Tibial nerve (tissue), 4 donors: ENCODE measurements around the gene ZFAND2A. TPM values are rescaled to one million over a fixed set of nuclear protein-coding genes. Genes with fewer than 3 reads are reported as not detected.

Experiments used
- DNase-seq, 2 donors: peaks; one replicate each; pipeline ENCODE4 v3.0.0-alpha.2; 2019; ENCODE audit warnings: low spot score in 2 of 2
- H3K27ac ChIP-seq, 4 donors: fragments of 200-600 bp; sonication (generic) in 3 of 4; one replicate each; pipeline ENCODE4 v1.5.1; 2017 to 2019; ENCODE audit warnings: mild to moderate bottlenecking in 1 of 4
- H3K27me3 ChIP-seq, 2 donors: fragments of 200-600 bp; sonication (generic) in 1 of 2; one replicate each; pipeline versions ENCODE4 v1.5.1 to v1.6.0; 2017 to 2019
- H3K36me3 ChIP-seq, 3 donors: fragments of 200-600 bp; sonication (generic); one replicate each; pipeline ENCODE4 v1.5.1; 2018 to 2019
- H3K4me1 ChIP-seq, 4 donors: fragments of 200-600 bp; sonication (generic) in 3 of 4; one replicate each; pipeline ENCODE4 v1.5.1; 2017 to 2019
- H3K4me3 ChIP-seq, 4 donors: fragments of 200-600 bp; sonication (generic) in 3 of 4; one replicate each; pipeline ENCODE4 v1.5.1; 2017 to 2019; ENCODE audit warnings: mild to moderate bottlenecking in 1 of 4, moderate library complexity in 1 of 4
- H3K9me3 ChIP-seq, 4 donors: fragments of 200-600 bp; sonication (generic) in 3 of 4; one replicate each; pipeline ENCODE4 v1.5.1; 2017 to 2019
- EP300 ChIP-seq, 2 donors: sonication (generic); formaldehyde crosslinking; IDR thresholded peaks; one replicate each; pipeline ENCODE4 v1.6.1; 2017; ENCODE audit warnings: antibody characterized with exemption in 2 of 2, mild to moderate bottlenecking in 1 of 2
- POLR2A ChIP-seq, 2 donors: fragments of 450-650 bp; IDR thresholded peaks; one replicate each; pipeline ENCODE4 v1.6.1; 2017; ENCODE audit warnings: antibody characterized with exemption in 2 of 2, mild to moderate bottlenecking in 2 of 2, moderate library complexity in 2 of 2
- WGBS, 2 donors: methylation state at CpG; one replicate each; pipeline ENCODE4 v1.1.5; 2018; 5-methylcytosine and 5-hydroxymethylcytosine counted together
- total RNA-seq, 4 donors: library from RNA; depleted of rRNA; stranded (reverse); fragments of >200 nt; gene quantifications; one replicate each; pipeline ENCODE4 v1.1.0, GENCODE V29; 2016
- TF ChIP-seq, protein P1 (sequence below), 5 experiments: fragments of 200-600 bp in 3 of 5; fragments of 450-650 bp in 2 of 5; sonication (generic) in 3 of 5; IDR thresholded peaks; one replicate each; pipeline ENCODE4 v1.5.1; 2016 to 2019; ENCODE audit warnings: antibody characterized with exemption in 5 of 5, mild to moderate bottlenecking in 3 of 5, moderate library complexity in 2 of 5

Gene ZFAND2A
- total RNA-seq, 4 donors from 2014 or later: 29.7 to 36.8 (median 33.7) TPM

DNA sequence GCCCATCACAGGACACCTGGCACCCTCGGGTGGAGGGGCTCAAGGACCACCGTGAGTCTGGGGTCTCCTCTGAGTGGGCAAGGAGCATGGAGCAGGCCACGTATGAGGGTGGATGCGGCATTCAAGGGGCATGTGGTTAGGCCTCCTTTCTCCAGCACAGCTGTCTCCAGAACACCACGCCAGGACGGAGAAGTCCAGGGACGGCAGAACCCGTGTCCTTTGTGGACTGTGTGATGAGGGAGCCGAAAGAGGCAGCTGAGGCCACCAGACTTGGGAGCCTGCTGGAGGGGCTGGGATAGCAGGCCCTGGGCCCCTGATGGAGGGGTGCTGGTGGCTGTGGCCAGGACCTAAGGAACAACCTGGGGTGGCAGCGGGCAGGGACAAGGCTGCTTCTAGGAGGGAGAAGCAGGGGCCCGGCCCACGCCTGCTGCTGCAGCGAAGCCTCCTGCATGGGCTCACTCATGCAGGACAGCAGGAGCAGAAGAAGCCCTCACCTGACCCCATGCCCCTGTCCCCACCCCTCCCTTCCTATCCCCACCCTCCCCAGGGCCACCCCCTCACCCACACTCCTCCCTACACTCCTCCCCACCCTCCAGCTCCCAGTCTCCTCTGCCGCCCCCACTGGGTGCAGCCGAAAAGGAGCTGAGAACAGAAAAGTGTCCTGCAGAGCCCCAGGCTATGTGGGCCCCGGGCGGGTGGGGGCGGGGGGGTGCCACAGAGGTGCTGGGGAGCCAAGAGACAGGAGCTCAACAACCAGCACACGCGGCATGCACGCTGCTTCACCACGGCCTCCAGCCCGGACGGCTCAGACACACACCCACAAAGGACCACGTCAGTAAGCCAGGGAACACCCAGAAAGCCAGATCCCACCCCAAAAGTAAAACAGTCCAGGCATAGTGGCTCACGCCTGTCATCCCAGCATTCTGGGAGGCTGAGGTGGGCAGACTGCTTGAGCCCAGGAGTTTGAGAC, 29.7 kb downstream of the ZFAND2A start:
- no peaks in the 10 kb centered on the region for H3K9me3 ChIP-seq
- no peak overlapping the region for H3K4me3 ChIP-seq
- 91 to 92% methylated on average over 22 to 25 of the region's 26 CpGs for WGBS, 2 donors
- H3K4me1 ChIP-seq: peaks cover 0 to 1% (median 0%) of the 10 kb centered on the region in 4 donors
- TF ChIP-seq, protein P1, sequence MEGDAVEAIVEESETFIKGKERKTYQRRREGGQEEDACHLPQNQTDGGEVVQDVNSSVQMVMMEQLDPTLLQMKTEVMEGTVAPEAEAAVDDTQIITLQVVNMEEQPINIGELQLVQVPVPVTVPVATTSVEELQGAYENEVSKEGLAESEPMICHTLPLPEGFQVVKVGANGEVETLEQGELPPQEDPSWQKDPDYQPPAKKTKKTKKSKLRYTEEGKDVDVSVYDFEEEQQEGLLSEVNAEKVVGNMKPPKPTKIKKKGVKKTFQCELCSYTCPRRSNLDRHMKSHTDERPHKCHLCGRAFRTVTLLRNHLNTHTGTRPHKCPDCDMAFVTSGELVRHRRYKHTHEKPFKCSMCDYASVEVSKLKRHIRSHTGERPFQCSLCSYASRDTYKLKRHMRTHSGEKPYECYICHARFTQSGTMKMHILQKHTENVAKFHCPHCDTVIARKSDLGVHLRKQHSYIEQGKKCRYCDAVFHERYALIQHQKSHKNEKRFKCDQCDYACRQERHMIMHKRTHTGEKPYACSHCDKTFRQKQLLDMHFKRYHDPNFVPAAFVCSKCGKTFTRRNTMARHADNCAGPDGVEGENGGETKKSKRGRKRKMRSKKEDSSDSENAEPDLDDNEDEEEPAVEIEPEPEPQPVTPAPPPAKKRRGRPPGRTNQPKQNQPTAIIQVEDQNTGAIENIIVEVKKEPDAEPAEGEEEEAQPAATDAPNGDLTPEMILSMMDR (IDR thresholded peaks at IDR 0.05): no peak
- no peak for TF ChIP-seq POLR2A (IDR thresholded peaks at IDR 0.05)
- no peak for TF ChIP-seq EP300 (IDR thresholded peaks at IDR 0.05)
- peaks cover 0 to 34% (median 0%) of the 10 kb centered on the region in 3 donors for H3K36me3 ChIP-seq
- no peak for DNase-seq
- no peak overlapping the region for H3K27ac ChIP-seq
- H3K27me3 ChIP-seq: no peaks in the 10 kb centered on the region

DNA sequence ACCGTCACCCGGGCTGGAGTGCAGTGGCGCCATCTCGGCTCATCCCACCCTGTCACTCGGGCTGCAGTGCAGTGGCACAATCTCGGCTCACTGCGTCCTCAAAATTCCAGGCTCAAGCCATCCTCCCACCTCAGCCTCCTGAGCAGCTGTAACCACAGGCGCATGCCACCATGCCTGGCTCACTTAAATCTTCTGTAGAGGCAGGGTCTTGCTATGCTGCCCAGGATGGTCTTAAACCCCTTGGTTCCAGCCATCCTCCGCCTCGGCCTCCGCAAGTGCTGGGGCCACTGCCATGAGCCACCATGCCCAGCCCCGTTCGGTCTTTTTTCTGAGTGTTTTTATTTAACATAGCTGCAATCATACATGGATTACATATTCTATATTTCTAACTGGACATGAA, 30.6 kb downstream of the ZFAND2A start:
- peaks cover 0 to 10% (median 7%) of the 10 kb centered on the region in 4 donors for H3K4me1 ChIP-seq
- H3K27me3 ChIP-seq: no peaks in the 10 kb centered on the region
- H3K27ac ChIP-seq: no peak overlapping the region
- H3K36me3 ChIP-seq: peaks cover 0 to 34% (median 0%) of the 10 kb centered on the region in 3 donors
- WGBS, 2 donors: 90 to 92% methylated on average over 10 to 13 of the region's 13 CpGs
- no peak overlapping the region for H3K4me3 ChIP-seq
- DNase-seq: no peak
- H3K9me3 ChIP-seq: no peaks in the 10 kb centered on the region
- TF ChIP-seq POLR2A (IDR thresholded peaks at IDR 0.05) (no peak), EP300 (IDR thresholded peaks at IDR 0.05) (no peak)
- TF ChIP-seq, protein P1 (IDR thresholded peaks at IDR 0.05): no peak

DNA sequence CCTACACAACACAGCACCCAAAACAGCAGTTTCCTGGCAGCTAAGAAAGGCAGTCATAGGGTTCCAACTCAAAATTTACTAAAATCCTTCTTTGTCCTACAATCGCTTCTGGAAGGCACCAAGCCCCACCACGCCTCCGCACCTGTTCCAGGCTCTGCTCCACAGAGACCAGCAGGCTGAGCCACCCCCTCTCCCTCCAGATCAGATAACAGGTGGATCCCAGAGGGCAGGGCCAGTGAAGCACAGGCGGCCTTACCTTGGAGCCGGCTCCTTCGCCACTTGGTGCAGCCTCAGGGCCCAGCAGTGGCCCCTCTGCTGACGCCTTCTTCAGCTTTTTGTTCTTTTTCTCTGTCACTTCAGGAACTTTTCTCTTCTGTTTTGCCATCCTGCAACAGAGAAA, 33.0 kb downstream of the ZFAND2A start:
- Histone ChIP-seq H3K27ac (no peak overlapping the region), H3K9me3 (no peaks in the 10 kb centered on the region), H3K27me3 (no peaks in the 10 kb centered on the region), H3K4me1 (peaks cover 0 to 34% (median 18%) of the 10 kb centered on the region in 4 donors), H3K36me3 (peaks cover 0 to 30% (median 0%) of the 10 kb centered on the region in 3 donors), H3K4me3 (no peak overlapping the region)
- TF ChIP-seq POLR2A (IDR thresholded peaks at IDR 0.05) (no peak), EP300 (IDR thresholded peaks at IDR 0.05) (no peak)
- TF ChIP-seq, protein P1 (IDR thresholded peaks at IDR 0.05): no peak
- 91 to 93% methylated on average over 7 of the region's 7 CpGs for WGBS, 2 donors
- DNase-seq: no peak

DNA sequence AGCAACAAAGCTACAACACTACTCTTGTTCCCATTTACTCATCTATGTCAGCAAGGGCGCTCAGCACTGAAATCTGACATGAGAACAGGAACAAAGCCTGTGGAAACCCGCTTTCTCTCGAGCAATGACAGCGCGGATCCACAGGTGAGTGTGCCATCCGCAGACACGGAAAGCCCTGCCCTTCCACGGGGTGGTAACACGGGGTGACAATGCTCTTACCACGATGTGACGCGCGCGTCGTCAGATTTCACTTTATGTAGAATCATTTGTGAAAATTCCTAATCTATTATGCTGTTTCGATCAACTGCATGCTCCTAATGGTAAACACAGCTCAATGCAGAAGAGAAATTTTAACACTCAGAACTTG, 34.4 kb downstream of the ZFAND2A start:
- peaks cover 0 to 36% (median 18%) of the 10 kb centered on the region in 4 donors for H3K4me1 ChIP-seq
- no peak overlapping the region for H3K4me3 ChIP-seq
- peak overlapping the region in 1 of 4 donors; percentile 98 for H3K27ac ChIP-seq
- no peaks in the 10 kb centered on the region for H3K27me3 ChIP-seq
- no peak for DNase-seq
- no peaks in the 10 kb centered on the region for H3K9me3 ChIP-seq
- H3K36me3 ChIP-seq: peaks cover 0 to 24% (median 0%) of the 10 kb centered on the region in 3 donors
- WGBS, 2 donors: 94 to 97% methylated on average over 16 of the region's 16 CpGs
- TF ChIP-seq EP300 (IDR thresholded peaks at IDR 0.05): no peak
- TF ChIP-seq, protein P1 (IDR thresholded peaks at IDR 0.05): no peak
- TF ChIP-seq POLR2A (IDR thresholded peaks at IDR 0.05): no peak
